ENCODE measurements around the gene ARF3. TPM values are rescaled to one million over a fixed set of nuclear protein-coding genes. Genes with fewer than 3 reads are reported as not detected.

ARF3 gene
- total RNA-seq, 1 experiment from 2014 or later, result 256 TPM

GRCh38 chr12:48970702-48971334 is 13.5 kb upstream of the ARF3 start:
- ATAC-seq, result 0 out of 2 replicates have a peak, but pooled peaks have one; percentile 3
- no peak for TF ChIP-seq IRF1 (CRISPR knock-in tag; IDR thresholded peaks at IDR 0.05)
- no peak for TF ChIP-seq CBFB (CRISPR knock-in tag; IDR thresholded peaks at IDR 0.05; ENCODE audit: low read depth)
- no peak for TF ChIP-seq PREB (CRISPR knock-in tag; IDR thresholded peaks at IDR 0.05; ENCODE audit: borderline replicate concordance)
- no peak for TF ChIP-seq CDX4 (CRISPR knock-in tag; IDR thresholded peaks at IDR 0.05; ENCODE audit: borderline replicate concordance)
- no peak for TF ChIP-seq ARID4B (CRISPR knock-in tag; IDR thresholded peaks at IDR 0.05; ENCODE audit: borderline replicate concordance)
- ChIA-PET POLR2A (interaction anchor here (0.5 to 1.6 kb wide), 2 partner anchors 14 to 105 kb away, joined by 3 to 4 read pairs; partner anchors contain the start of genes ARF3 and RND1), CTCF (interaction anchor here (0.6 to 11.0 kb wide), 14 partner anchors 11 to 377 kb away, joined by 3 to 164 read pairs (median 8); partner anchors contain the start of genes ARF3, DDN, FKBP11 and PRKAG1)
- Mint-ChIP-seq H3K9me3 (no peaks in the 10 kb centered on the region), H3K4me1 (peaks cover 47% of the 10 kb centered on the region), H3K27ac (no peak overlapping the region), H3K36me3 (no peaks in the 10 kb centered on the region), H3K27me3 (ENCODE audit: low read depth) (peaks cover 97% of the 10 kb centered on the region), H3K4me3 (peak overlapping the region; percentile 86)
- DNase-seq (ENCODE audit: low spot score), result no peak

- H3K4me1 Mint-ChIP-seq, result peaks cover 54% of the 10 kb centered on the region
- H3K4me3 Mint-ChIP-seq, result peak overlapping the region; percentile 86
- no peak overlapping the region for H3K27ac Mint-ChIP-seq
- DNase-seq (ENCODE audit: low spot score) (peak; percentile 48), ATAC-seq (peak; percentile 3; the same call in 1 of the 2 replicates)
- no peaks in the 10 kb centered on the region for H3K36me3 Mint-ChIP-seq
- ChIA-PET CTCF (interaction anchor here (0.7 to 11.0 kb wide), 12 partner anchors 11 to 151 kb away, joined by 3 to 164 read pairs (median 13); partner anchors contain the start of genes ARF3, DDN and WNT1), POLR2A (interaction anchor here (0.5 to 1.6 kb wide), 2 partner anchors 13 to 104 kb away, joined by 3 to 4 read pairs; partner anchors contain the start of genes ARF3 and RND1)
- H3K9me3 Mint-ChIP-seq, result no peaks in the 10 kb centered on the region
- peaks cover 89% of the 10 kb centered on the region for H3K27me3 Mint-ChIP-seq (ENCODE audit: low read depth)
- TF ChIP-seq ZMAT4 (CRISPR knock-in tag; IDR thresholded peaks at IDR 0.05), result no peak
- 0 out of 2 replicates have a peak, but pooled peaks have one; percentile 55 for TF ChIP-seq ZNF138 (CRISPR knock-in tag; conservative IDR thresholded peaks at IDR 0.05)
- TF ChIP-seq FOXP1 (CRISPR knock-in tag; IDR thresholded peaks at IDR 0.05; ENCODE audit: borderline replicate concordance), result peak; percentile 65; the same call in 1 of the 2 replicates
- peak; percentile 80 for TF ChIP-seq TP53 (CRISPR knock-in tag; IDR thresholded peaks at IDR 0.05)
- TF ChIP-seq ZNF532 (CRISPR knock-in tag; IDR thresholded peaks at IDR 0.05; ENCODE audit: borderline replicate concordance), result no peak
- TF ChIP-seq HMGXB4 (CRISPR knock-in tag; IDR thresholded peaks at IDR 0.05), result 0 out of 2 replicates have a peak, but pooled peaks have one; percentile 21
- TF ChIP-seq RORB (CRISPR knock-in tag; IDR thresholded peaks at IDR 0.05), result no peak
- TF ChIP-seq E2F5 (CRISPR knock-in tag; IDR thresholded peaks at IDR 0.05), result 0 out of 2 replicates have a peak, but pooled peaks have one; percentile 28
- peak; percentile 73 for TF ChIP-seq MAX (CRISPR knock-in tag; IDR thresholded peaks at IDR 0.05)
Measured at GRCh38 chr12:48969833-48970701, 12.8 kb upstream of the ARF3 start.

Measured in WTC11 (cell line).